Measurements from ENCODE around the gene ERBB4. TPM values are rescaled to one million over a fixed set of nuclear protein-coding genes. Genes with fewer than 3 reads are reported as not detected.

ERBB4 gene
- total and polyA plus RNA-seq, 7 donors: 0.07 to 7.5 (median 2.0) TPM

- Histone ChIP-seq H3K4me3 (no peak overlapping the region), H3K36me3 (ENCODE audit: insufficient read depth in 1 of 2, low read depth in 1 of 2) (no peaks in the 10 kb centered on the region), H3K27ac (no peak overlapping the region), H3K9me3 (no peaks in the 10 kb centered on the region), H3K4me1 (no peaks in the 10 kb centered on the region), H3K27me3 (ENCODE audit: insufficient read depth in 3 of 3, low read length in 2 of 3) (no peaks in the 10 kb centered on the region)
- no peak for TF ChIP-seq CTCF (IDR thresholded peaks at IDR 0.05)
- ATAC-seq: no peak
- WGBS, 3 donors: 49 to 61% (median 54%) methylated on average over 4 of the region's 4 CpGs
- no peak for DNase-seq
- intact Hi-C loops (cut with DNase I): no loop called here
Measured at GRCh38 chr2:211367293-211367692, 1171.3 kb downstream of the ERBB4 start.

GRCh38 chr2:211364911-211365310 is 1173.7 kb downstream of the ERBB4 start:
- no peaks in the 10 kb centered on the region for H3K36me3 ChIP-seq (ENCODE audit: insufficient read depth in 1 of 2, low read depth in 1 of 2)
- ATAC-seq (no peak), DNase-seq (no peak)
- intact Hi-C loops (cut with DNase I): no loop called here
- H3K27ac ChIP-seq: no peak overlapping the region
- H3K4me1 ChIP-seq: no peaks in the 10 kb centered on the region
- H3K27me3 ChIP-seq (ENCODE audit: insufficient read depth in 3 of 3, low read length in 2 of 3): no peaks in the 10 kb centered on the region
- no peaks in the 10 kb centered on the region for H3K9me3 ChIP-seq
- TF ChIP-seq CTCF (IDR thresholded peaks at IDR 0.05): no peak
- WGBS, 3 donors: 65 to 83% (median 75%) methylated on average over 1 of the region's 1 CpG
- no peak overlapping the region for H3K4me3 ChIP-seq

- TF ChIP-seq CTCF (IDR thresholded peaks at IDR 0.05): no peak
- 12 to 23% (median 18%) methylated on average over 1 of the region's 1 CpG for WGBS, 3 donors
- intact Hi-C loops (cut with DNase I): no loop called here
Measured at GRCh38 chr2:211361383-211361782, 1177.2 kb downstream of the ERBB4 start.

GRCh38 chr2:211359347-211359746 is 1179.3 kb downstream of the ERBB4 start:
- no peak for DNase-seq
- no peak for TF ChIP-seq CTCF (IDR thresholded peaks at IDR 0.05)

More at GRCh38 chr2:211361383-211361782, 1177.2 kb downstream of the ERBB4 start:
- Histone ChIP-seq H3K36me3 (ENCODE audit: insufficient read depth in 1 of 2, low read depth in 1 of 2) (no peaks in the 10 kb centered on the region), H3K4me3 (no peak overlapping the region), H3K27me3 (ENCODE audit: insufficient read depth in 3 of 3, low read length in 2 of 3) (no peaks in the 10 kb centered on the region), H3K9me3 (no peaks in the 10 kb centered on the region), H3K27ac (no peak overlapping the region), H3K4me1 (no peaks in the 10 kb centered on the region)
- DNase-seq: no peak
- ATAC-seq: no peak

GRCh38 chr2:211358504-211358903 is 1180.1 kb downstream of the ERBB4 start:
- Histone ChIP-seq H3K27ac (no peak overlapping the region), H3K36me3 (ENCODE audit: insufficient read depth in 1 of 2, low read depth in 1 of 2) (no peaks in the 10 kb centered on the region), H3K27me3 (ENCODE audit: insufficient read depth in 3 of 3, low read length in 2 of 3) (no peaks in the 10 kb centered on the region), H3K4me1 (no peaks in the 10 kb centered on the region), H3K4me3 (no peak overlapping the region), H3K9me3 (no peaks in the 10 kb centered on the region)
- 47 to 58% (median 52%) methylated on average over 3 of the region's 3 CpGs for WGBS, 3 donors
- intact Hi-C loops (cut with DNase I): no loop called here
- no peak for DNase-seq
- TF ChIP-seq CTCF (IDR thresholded peaks at IDR 0.05): no peak
- no peak for ATAC-seq

More at GRCh38 chr2:211359347-211359746, 1179.3 kb downstream of the ERBB4 start:
- Histone ChIP-seq H3K27ac (no peak overlapping the region), H3K4me3 (no peak overlapping the region), H3K27me3 (ENCODE audit: insufficient read depth in 3 of 3, low read length in 2 of 3) (no peaks in the 10 kb centered on the region), H3K4me1 (no peaks in the 10 kb centered on the region), H3K9me3 (no peaks in the 10 kb centered on the region), H3K36me3 (ENCODE audit: insufficient read depth in 1 of 2, low read depth in 1 of 2) (no peaks in the 10 kb centered on the region)
- no peak for ATAC-seq
- intact Hi-C loops (cut with DNase I): no loop called here
